Choroid plexus epithelial cell (primary cell): ENCODE data around the gene PPM1J.

Experiments used
- DNase-seq: peaks from one replicate; pipeline ENCODE4 v3.0.0-alpha.2; 2010; ENCODE audit warnings: low read depth
- H3K4me3 ChIP-seq: 2 replicates; pipeline ENCODE4 v1.5.1; 2011; ENCODE audit warnings: low read depth, mild to moderate bottlenecking, control low read depth, low read length, moderate library complexity
- TF ChIP-seq, protein P1 (sequence below): conservative IDR thresholded peaks from 2 replicates; pipeline ENCODE4 v1.5.1; 2011; ENCODE audit warnings: low read depth, mild to moderate bottlenecking, control low read depth, inconsistent platforms, low read length, moderate library complexity

PPM1J gene

DNA sequence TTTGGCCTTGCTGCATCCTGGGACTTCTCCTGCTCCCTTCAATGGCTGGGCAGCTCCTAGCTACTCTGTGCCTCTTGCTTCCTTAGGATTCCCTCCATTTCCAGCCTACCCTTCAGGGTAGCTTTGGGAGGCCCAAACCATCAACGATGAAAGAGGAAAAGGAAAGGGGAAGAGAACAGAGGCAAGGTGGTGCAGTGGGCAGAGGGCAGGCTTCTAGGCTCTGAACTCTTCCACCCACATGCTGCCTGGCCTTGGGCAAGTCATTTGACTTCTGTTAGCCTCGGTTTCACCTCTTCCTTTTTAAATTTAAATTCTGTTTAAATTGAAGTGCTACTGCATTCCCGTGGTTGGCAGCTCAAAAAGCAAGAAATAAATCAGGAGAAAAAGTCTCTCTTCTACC, 5.7 kb upstream of the PPM1J start:
- H3K4me3 ChIP-seq: no peak overlapping the region
- no peak for DNase-seq
- TF ChIP-seq, protein P1, sequence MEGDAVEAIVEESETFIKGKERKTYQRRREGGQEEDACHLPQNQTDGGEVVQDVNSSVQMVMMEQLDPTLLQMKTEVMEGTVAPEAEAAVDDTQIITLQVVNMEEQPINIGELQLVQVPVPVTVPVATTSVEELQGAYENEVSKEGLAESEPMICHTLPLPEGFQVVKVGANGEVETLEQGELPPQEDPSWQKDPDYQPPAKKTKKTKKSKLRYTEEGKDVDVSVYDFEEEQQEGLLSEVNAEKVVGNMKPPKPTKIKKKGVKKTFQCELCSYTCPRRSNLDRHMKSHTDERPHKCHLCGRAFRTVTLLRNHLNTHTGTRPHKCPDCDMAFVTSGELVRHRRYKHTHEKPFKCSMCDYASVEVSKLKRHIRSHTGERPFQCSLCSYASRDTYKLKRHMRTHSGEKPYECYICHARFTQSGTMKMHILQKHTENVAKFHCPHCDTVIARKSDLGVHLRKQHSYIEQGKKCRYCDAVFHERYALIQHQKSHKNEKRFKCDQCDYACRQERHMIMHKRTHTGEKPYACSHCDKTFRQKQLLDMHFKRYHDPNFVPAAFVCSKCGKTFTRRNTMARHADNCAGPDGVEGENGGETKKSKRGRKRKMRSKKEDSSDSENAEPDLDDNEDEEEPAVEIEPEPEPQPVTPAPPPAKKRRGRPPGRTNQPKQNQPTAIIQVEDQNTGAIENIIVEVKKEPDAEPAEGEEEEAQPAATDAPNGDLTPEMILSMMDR: no peak

DNA sequence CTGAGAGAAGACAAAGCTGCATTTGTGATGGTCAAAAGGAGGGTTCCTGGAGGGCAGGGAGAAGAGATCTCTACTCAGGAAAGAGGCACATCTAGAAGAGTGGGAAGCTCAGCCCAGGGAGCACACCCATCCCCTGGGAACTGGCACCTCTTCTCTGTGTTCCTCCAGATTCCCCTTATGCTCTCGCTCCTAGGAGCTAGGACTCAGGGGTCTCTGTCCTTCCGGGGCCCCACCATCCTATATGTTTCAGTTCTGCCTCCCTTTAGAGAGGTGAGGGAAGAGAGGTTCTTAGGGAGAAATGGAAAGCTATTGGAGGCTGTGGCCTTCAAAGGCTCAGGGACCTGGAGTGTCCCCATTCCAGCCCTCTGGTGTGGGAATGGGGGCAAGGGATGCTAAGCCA, 4.6 kb upstream of the PPM1J start:
- DNase-seq: no peak
- TF ChIP-seq, protein P1: no peak

DNA sequence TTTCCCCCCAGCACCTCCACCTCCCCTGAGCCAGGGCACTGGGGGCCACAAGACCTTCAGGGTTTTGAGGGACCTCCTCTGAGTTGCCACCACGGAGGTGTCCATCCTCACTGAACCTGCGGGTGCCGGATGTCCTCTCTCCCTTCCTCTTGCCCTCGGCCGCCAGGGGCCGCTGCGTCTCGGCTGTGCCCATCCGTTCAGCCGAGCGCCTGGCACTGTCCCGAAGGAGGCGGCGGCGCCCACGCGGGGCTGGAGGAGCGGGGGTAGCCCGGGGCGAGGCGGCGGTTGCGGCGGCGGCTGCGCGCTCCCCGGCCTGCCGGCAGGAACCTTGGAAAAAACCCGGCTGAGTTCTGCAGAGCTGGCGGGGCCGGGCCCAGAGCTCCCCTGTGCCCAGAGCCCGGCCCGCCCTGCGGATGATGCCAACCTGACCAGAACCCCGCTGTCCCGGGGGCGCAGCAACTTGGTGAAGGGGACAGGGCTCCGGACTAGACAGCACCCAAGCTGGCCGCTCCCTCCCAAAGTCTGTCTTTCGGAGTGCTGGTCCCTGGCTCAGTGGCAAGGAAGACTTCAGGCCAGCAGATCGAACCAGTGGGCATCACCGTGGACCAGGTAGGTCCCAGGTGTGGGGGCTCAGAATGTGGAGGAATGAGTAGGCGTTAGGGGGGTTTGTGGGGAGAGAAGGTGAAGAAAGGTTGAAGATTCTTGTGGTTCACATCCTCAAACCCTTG, 3.7 kb upstream of the PPM1J start:
- peak; percentile 63 for DNase-seq
- TF ChIP-seq, protein P1: peak; percentile 85

More for the DNA sequence above, 4.6 kb upstream of the PPM1J start:
- no peak overlapping the region for H3K4me3 ChIP-seq

DNA sequence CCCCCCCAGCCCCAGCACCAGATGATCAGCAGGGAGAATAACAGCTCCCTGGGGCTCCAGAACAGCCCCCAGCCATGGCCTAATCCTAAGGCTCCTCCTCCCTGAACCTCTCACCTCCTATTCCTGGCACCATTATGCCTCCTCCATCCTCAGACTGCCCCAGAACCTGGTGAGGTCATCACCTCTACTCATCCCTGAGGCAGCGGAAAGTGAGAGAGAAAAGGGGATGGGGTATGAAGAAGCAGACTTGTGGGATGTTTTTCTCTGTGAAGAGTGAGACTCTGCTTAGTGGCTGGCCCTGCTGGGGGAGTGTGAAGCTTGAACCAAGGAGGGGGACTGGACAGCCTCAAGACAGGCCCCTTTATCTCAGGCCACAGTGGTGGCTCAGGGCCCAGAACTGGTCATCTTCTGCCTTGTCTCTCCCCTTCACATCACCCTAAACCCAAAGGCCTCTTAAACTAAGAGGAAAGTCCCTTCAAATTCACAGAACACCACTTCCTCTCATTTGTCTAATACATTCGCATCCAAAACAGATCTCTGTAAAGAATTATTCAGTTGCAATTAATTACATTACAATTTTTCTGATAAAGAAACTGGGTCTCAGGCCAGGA, 2.2 kb upstream of the PPM1J start:
- TF ChIP-seq, protein P1: no peak
- no peak for DNase-seq
- no peak overlapping the region for H3K4me3 ChIP-seq

More for the DNA sequence above, 3.7 kb upstream of the PPM1J start:
- H3K4me3 ChIP-seq: no peak overlapping the region

DNA sequence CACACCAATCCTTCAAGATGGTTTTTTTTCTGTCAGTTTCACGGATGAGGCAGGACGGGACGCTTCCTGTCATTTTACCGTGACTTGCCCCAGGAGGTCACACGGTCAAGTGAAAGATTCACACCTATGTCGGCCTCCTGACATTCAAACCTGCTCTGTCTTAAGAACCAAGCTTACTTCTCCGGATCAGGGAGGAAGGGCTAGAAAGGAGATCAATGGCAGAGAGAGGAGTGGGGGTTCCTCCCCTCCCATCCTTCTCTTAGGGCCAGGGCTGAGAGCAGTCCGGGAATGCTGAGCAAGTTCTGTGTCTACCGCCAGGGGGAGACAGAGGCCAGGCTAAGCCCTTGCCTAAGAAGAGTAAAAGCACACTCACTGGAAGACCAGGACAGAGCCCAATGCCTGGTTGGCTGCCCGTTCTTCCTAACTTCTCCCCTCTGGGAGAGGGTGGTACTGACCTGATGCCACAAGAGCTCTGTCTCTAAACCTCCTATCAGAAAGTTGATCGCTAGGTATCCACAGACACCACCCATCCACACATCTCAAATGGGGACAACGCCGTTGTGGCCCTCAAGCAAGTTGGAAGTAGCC, 1.1 kb upstream of the PPM1J start:
- peak overlapping the region; percentile 65 for H3K4me3 ChIP-seq
- TF ChIP-seq, protein P1: peak; percentile 96
- DNase-seq: peak; percentile 95

DNA sequence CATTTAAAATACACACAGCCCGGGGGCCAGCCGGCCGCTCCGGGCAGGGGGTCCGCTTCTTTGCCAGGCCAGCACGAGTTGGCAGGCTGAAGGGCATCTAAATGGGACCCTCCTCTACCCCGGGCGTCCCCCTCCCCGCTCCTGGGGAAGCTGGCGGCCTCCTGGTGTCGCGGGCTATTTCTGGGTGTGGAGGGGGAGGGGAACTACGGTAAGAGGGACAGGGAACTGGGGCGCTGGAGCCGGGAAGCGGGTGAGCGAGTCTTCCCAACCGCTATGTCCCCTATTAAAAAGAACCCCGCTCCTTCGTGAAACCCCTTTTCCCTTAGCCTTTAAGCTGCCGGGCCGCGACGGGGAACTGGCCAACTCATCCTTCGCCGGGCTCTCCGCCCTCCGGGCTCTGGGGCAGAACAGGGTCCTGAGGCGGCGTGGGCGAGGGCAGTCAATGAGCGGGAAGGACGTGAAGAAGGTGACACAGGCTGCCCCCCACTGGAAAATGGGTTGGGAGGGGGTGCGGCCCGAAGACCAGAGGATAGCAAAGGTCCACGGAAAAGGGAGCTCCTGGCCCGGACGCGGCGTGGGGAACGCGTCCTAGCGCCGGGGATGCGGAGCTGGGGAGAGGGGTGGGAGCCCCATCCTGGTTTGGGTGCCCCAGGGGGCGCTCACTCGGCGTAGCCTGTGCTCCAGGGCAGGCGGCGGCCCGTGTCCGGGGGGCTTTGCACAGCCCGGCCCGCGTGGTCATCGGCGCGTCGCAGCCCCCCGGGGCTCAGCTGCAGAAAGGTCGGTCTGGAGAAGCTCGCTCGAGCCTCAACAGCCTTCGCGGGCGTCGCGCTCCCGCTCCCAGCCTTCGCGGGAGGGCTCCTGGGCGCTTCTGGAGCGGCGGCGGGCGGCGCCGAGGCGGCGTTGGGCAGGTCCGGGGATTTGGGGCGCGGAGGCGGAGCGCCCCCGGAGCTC, 544 bp downstream of the PPM1J start:
- TF ChIP-seq, protein P1: no peak
- DNase-seq: no peak
- H3K4me3 ChIP-seq: peak overlapping the region; percentile 65
